Left cardiac atrium (tissue), 4 donors: Measurements from ENCODE around the gene GCLM. TPM values are rescaled to one million over a fixed set of nuclear protein-coding genes. Genes with fewer than 3 reads are reported as not detected.
"Not testable (repeated sequence)": the region's sequence is repeated elsewhere in the genome, so short reads cannot be mapped to it uniquely, and the experiment has no call there.

Experiments
- ATAC-seq, 2 donors: fragments of 200-7000 bp; cut with Tn5 transposase; one replicate each; pipeline ENCODE4 v1.9.1; 2020; ENCODE audit warnings: mild to moderate bottlenecking in 2 of 2, moderate library complexity in 2 of 2
- DNase-seq: peaks from one replicate; pipeline ENCODE4 v3.0.0-alpha.2; 2020
- intact Hi-C, 2 donors: fragments of 100-400 bp; cut with DNase I; formaldehyde crosslinking; loops; one replicate each; pipeline versions ENCODE4 v1.14.1 to v1.15.1; 2022 to 2023
- total RNA-seq, 2 donors: library from RNA; stranded (reverse); fragmentation: NEBNext Ultra II Directional; extraction: Animal tissue kit (Norgen Biotek cat#: 25700); gene quantifications; one replicate each; pipeline ENCODE4 v1.2.1, GENCODE V29; 2021
- donor health status: DM: no; HTN: yes; CAD: no.
- donor health status: DM: no; HTN: yes; CAD: no; lungs with severe emphysema.
- donor health status: DM: yes; HTN: yes; CAD: no.
- donor health status: Dilated cardiomyopathy.

The GCLM gene
- total RNA-seq, 2 donors from 2014 or later, result 10.1 to 10.8 TPM

GRCh38 chr1:93900723-93901504 lies 8.3 kb downstream of the GCLM start:
- DNase-seq (no peak), ATAC-seq (no peak)
- intact Hi-C loops, result no loop called here

GRCh38 chr1:93899543-93900207 lies 9.6 kb downstream of the GCLM start:
- DNase-seq (no peak), ATAC-seq (no peak)
- intact Hi-C loops, result no loop called here

- ATAC-seq (no peak), DNase-seq (no peak)
- intact Hi-C loops, result no loop called here
Measured at GRCh38 chr1:93888900-93889299, 20.3 kb downstream of the GCLM start.

- DNase-seq, result no peak
- no peak for ATAC-seq
- intact Hi-C loops, result no loop called here
Measured at GRCh38 chr1:93882269-93882668, 27.0 kb downstream of the GCLM start.

- ATAC-seq, result no peak
- no peak for DNase-seq
- intact Hi-C loops, result no loop called here
Measured at GRCh38 chr1:93880731-93881130, 28.5 kb downstream of the GCLM start.

- DNase-seq (peak; percentile 94), ATAC-seq (peak; percentile 99)
- intact Hi-C loops, result no loop called here
Measured at GRCh38 chr1:93878889-93879586, 30.2 kb downstream of the GCLM start, which contains the start of gene DNTTIP2. DNTTIP2 (minus strand) TSS chr1:93879206; CDS start chr1:93879148, 58 bp downstream.

- ATAC-seq (peak; percentile 7 to 55), DNase-seq (peak; percentile 45)
- intact Hi-C loops, result no loop called here
Measured at GRCh38 chr1:93878501-93878888, 30.7 kb downstream of the GCLM start.

- intact Hi-C loops, result no loop called here
- no peak for ATAC-seq
- DNase-seq, result no peak
Measured at GRCh38 chr1:93877529-93877928, 31.7 kb downstream of the GCLM start.

GRCh38 chr1:93876244-93876643 lies 33.0 kb downstream of the GCLM start:
- ATAC-seq (no peak), DNase-seq (no peak)
- intact Hi-C loops, result no loop called here

- no peak for DNase-seq
- intact Hi-C loops, result no loop called here
- no peak for ATAC-seq
Measured at GRCh38 chr1:93874025-93874651, 35.1 kb downstream of the GCLM start.

- intact Hi-C loops, result no loop called here
- no peak for ATAC-seq
- no peak for DNase-seq
Measured at GRCh38 chr1:93871366-93871765, 37.9 kb downstream of the GCLM start.

- intact Hi-C loops, result no loop called here
- ATAC-seq, result no peak
- DNase-seq, result no peak
Measured at GRCh38 chr1:93869653-93870052, 39.6 kb downstream of the GCLM start.

GRCh38 chr1:93868492-93868891 lies 40.7 kb downstream of the GCLM start:
- ATAC-seq, DNase-seq, intact Hi-C loops: not testable (repeated sequence)

- ATAC-seq (no peak), DNase-seq (no peak)
- intact Hi-C loops, result no loop called here
Measured at GRCh38 chr1:93865253-93865652, 44.0 kb downstream of the GCLM start.

GRCh38 chr1:93864175-93864574 lies 45.1 kb downstream of the GCLM start:
- no peak for ATAC-seq
- intact Hi-C loops, result no loop called here
- no peak for DNase-seq

GRCh38 chr1:93857653-93858052 lies 51.6 kb downstream of the GCLM start:
- DNase-seq, ATAC-seq, intact Hi-C loops: not testable (repeated sequence)

GRCh38 chr1:93855983-93856382 lies 53.2 kb downstream of the GCLM start:
- intact Hi-C loops, DNase-seq, ATAC-seq: not testable (repeated sequence)

GRCh38 chr1:93853940-93854339 lies 55.3 kb downstream of the GCLM start:
- DNase-seq (no peak), ATAC-seq (no peak)
- intact Hi-C loops, result loop anchor here in 1 of 2 donors (5.0 kb wide), 1 partner anchor 552 kb away; no protein-coding TSS in a partner anchor

GRCh38 chr1:93851878-93852277 lies 57.4 kb downstream of the GCLM start:
- no peak for DNase-seq
- intact Hi-C loops, result loop anchor here in 1 of 2 donors (5.0 kb wide), 1 partner anchor 550 kb away; no protein-coding TSS in a partner anchor
- ATAC-seq, result no peak
